CD14-positive monocyte (primary cell): Measurements from ENCODE around the gene SPARC. TPM values are rescaled to one million over a fixed set of nuclear protein-coding genes. Genes with fewer than 3 reads are reported as not detected.

ENCODE experiments used
- DNase-seq, 3 donors: peaks; one replicate each; pipeline ENCODE4 v3.0.0-alpha.2; 2011 to 2022
- H2AFZ ChIP-seq: 2 replicates; pipeline ENCODE4 v1.6.0; 2012; ENCODE audit warnings: mild to moderate bottlenecking, low read depth, low read length, inconsistent platforms; ENCODE audit not compliant: insufficient read depth, poor library complexity, severe bottlenecking
- H3K27ac ChIP-seq, 2 donors: 1 replicate in 1 of 2; 2 replicates in 1 of 2; pipeline ENCODE4 v1.5.1; 2012 to 2013; ENCODE audit warnings: low read length in 2 of 2, control low read depth in 1 of 2, inconsistent platforms in 1 of 2, low read depth in 1 of 2, mild to moderate bottlenecking in 1 of 2
- H3K27me3 ChIP-seq, 2 donors: one replicate each; pipeline versions ENCODE4 v1.6.0 to v1.6.1; 2011 to 2013; ENCODE audit warnings: low read length in 2 of 2; ENCODE audit not compliant: control insufficient read depth in 2 of 2, insufficient read depth in 2 of 2
- H3K36me3 ChIP-seq, 2 donors: replicated peaks in 1 of 2; 1 replicate in 1 of 2; 2 replicates in 1 of 2; pipeline versions ENCODE4 v1.5.1 to v1.6.1; 2012 to 2013; ENCODE audit warnings: low read length in 2 of 2, control low read depth in 1 of 2, inconsistent platforms in 1 of 2, mild to moderate bottlenecking in 1 of 2; ENCODE audit not compliant: insufficient read depth in 2 of 2, control insufficient read depth in 1 of 2
- H3K4me1 ChIP-seq, 2 donors: 1 replicate in 1 of 2; 2 replicates in 1 of 2; pipeline versions ENCODE4 v1.5.1 to v1.6.1; 2012 to 2013; ENCODE audit warnings: low read length in 2 of 2, control low read depth in 1 of 2, inconsistent platforms in 1 of 2, mild to moderate bottlenecking in 1 of 2, moderate library complexity in 1 of 2; ENCODE audit not compliant: insufficient read depth in 2 of 2, control insufficient read depth in 1 of 2
- H3K4me2 ChIP-seq: replicated peaks from 2 replicates; pipeline ENCODE3; 2012; ENCODE audit warnings: low read length, moderate library complexity, mild to moderate bottlenecking; ENCODE audit not compliant: poor library complexity, severe bottlenecking; ENCODE audit errors: extremely low read depth
- H3K4me3 ChIP-seq, 3 experiments: fragments of 200-600 bp in 1 of 3; sonication (generic) in 1 of 3; replicated peaks in 1 of 3; 1 replicate in 2 of 3; 2 replicates in 1 of 3; pipeline ENCODE4 v1.5.1; 2011 to 2013; ENCODE audit warnings: low read length in 3 of 3, mild to moderate bottlenecking in 3 of 3, control low read depth in 2 of 3, low read depth in 2 of 3, inconsistent platforms in 1 of 3, moderate library complexity in 1 of 3
- H3K79me2 ChIP-seq: 2 replicates; pipeline ENCODE4 v1.6.0; 2012; ENCODE audit warnings: mild to moderate bottlenecking, control low read depth, inconsistent platforms, low read length, moderate library complexity; ENCODE audit not compliant: insufficient read depth
- H3K9ac ChIP-seq: 2 replicates; pipeline ENCODE4 v1.6.0; 2017; ENCODE audit warnings: low read length, mild to moderate bottlenecking; ENCODE audit not compliant: insufficient read depth, poor library complexity, severe bottlenecking
- H3K9me3 ChIP-seq, 2 donors: replicated peaks in 1 of 2; 1 replicate in 1 of 2; 2 replicates in 1 of 2; pipeline versions ENCODE4 v1.5.1 to v1.6.1; 2012 to 2013; ENCODE audit warnings: low read length in 2 of 2, control low read depth in 1 of 2; ENCODE audit not compliant: control insufficient read depth in 1 of 2, insufficient read depth in 1 of 2
- H4K20me1 ChIP-seq: 2 replicates; pipeline ENCODE4 v1.6.0; 2012; ENCODE audit warnings: mild to moderate bottlenecking, low read length, control low read depth, moderate library complexity; ENCODE audit not compliant: insufficient read depth
- H3K27ac Mint-ChIP-seq, 7 donors: one replicate each; pipeline ENCODE4 v1.8.0; 2020; ENCODE audit warnings: mild to moderate bottlenecking in 7 of 7, mixed read lengths in 7 of 7, moderate library complexity in 6 of 7, inconsistent platforms in 2 of 7
- H3K27me3 Mint-ChIP-seq, 3 donors: one replicate each; pipeline ENCODE4 v1.8.0; 2021 to 2022; ENCODE audit warnings: low read depth in 3 of 3, mild to moderate bottlenecking in 3 of 3, mixed read lengths in 3 of 3, moderate library complexity in 3 of 3, inconsistent platforms in 1 of 3
- H3K36me3 Mint-ChIP-seq, 2 donors: one replicate each; pipeline ENCODE4 v1.8.0; 2020; ENCODE audit warnings: mixed read lengths in 2 of 2, inconsistent platforms in 1 of 2, mild to moderate bottlenecking in 1 of 2
- H3K4me1 Mint-ChIP-seq: one replicate; pipeline ENCODE4 v1.8.0; 2020; ENCODE audit warnings: mild to moderate bottlenecking, mixed read lengths
- H3K4me3 Mint-ChIP-seq, 2 donors: one replicate each; pipeline ENCODE4 v1.8.0; 2020; ENCODE audit warnings: mild to moderate bottlenecking in 2 of 2, mixed read lengths in 2 of 2, moderate library complexity in 1 of 2
- H3K9me3 Mint-ChIP-seq, 7 donors: one replicate each; pipeline ENCODE4 v1.8.0; 2020 to 2022; ENCODE audit warnings: mixed read lengths in 7 of 7, mild to moderate bottlenecking in 6 of 7, moderate library complexity in 6 of 7, inconsistent platforms in 2 of 7
- CTCF ChIP-seq: fragments of 200-600 bp; IDR thresholded peaks from one replicate; pipeline ENCODE4 v1.8.0; 2022; ENCODE audit warnings: antibody characterized with exemption, mild to moderate bottlenecking
- WGBS: methylation state at CpG from one replicate; pipeline ENCODE4 v1.1.5; 2013; ENCODE audit warnings: missing lambda C conversion rate; ENCODE audit not compliant: insufficient coverage; 5-methylcytosine and 5-hydroxymethylcytosine counted together
- intact Hi-C, 2 donors: fragments of 100-400 bp; cut with micrococcal nuclease; formaldehyde crosslinking; loops; one replicate each; pipeline versions ENCODE4 v1.15.0 to v1.15.1; 2023
- polyA plus RNA-seq, 3 donors: library from polyadenylated mRNA; depleted of rRNA in 1 of 3; unstranded in 2 of 3; stranded (reverse) in 1 of 3; fragments of 300-500 nt in 2 of 3; fragments of >200 nt in 1 of 3; fragmentation: Illumina TruSeq in 2 of 3; gene quantifications; 1 replicate in 2 of 3; 2 replicates in 1 of 3; pipeline ENCODE4 v1.2.3, GENCODE V29; 2012 to 2021

Gene SPARC
- polyA plus RNA-seq, 3 donors: 3.0 to 19.7 (median 10.7) TPM

GRCh38 chr5:151718646-151719045, 31.9 kb upstream of the SPARC start:
- peaks cover 0 to 3% (median 0%) of the 10 kb centered on the region in 7 donors for H3K9me3 Mint-ChIP-seq
- H3K27me3 ChIP-seq: no peaks in the 10 kb centered on the region
- H3K36me3 ChIP-seq: no peaks in the 10 kb centered on the region
- no peak overlapping the region for H3K27ac Mint-ChIP-seq
- no peak for TF ChIP-seq CTCF
- H3K4me2 ChIP-seq: no peak overlapping the region
- H4K20me1 ChIP-seq: no peaks in the 10 kb centered on the region
- H3K27me3 Mint-ChIP-seq: peaks cover 0 to 2% (median 1%) of the 10 kb centered on the region in 3 donors
- 90% methylated on average over 2 of the region's 3 CpGs for WGBS
- no peak overlapping the region for H2AFZ ChIP-seq
- H3K9ac ChIP-seq: no peak overlapping the region
- intact Hi-C loops: no loop called here
- peaks cover 43% of the 10 kb centered on the region for H3K4me1 Mint-ChIP-seq
- DNase-seq: no peak
- no peak overlapping the region for H3K4me3 Mint-ChIP-seq
- no peaks in the 10 kb centered on the region for H3K79me2 ChIP-seq
- no peak overlapping the region for H3K27ac ChIP-seq
- no peak overlapping the region for H3K4me3 ChIP-seq
- no peaks in the 10 kb centered on the region for H3K36me3 Mint-ChIP-seq
- H3K9me3 ChIP-seq: no peaks in the 10 kb centered on the region
- H3K4me1 ChIP-seq: peaks cover 35 to 40% of the 10 kb centered on the region in 2 donors

- no peak overlapping the region for H3K4me2 ChIP-seq
- H3K79me2 ChIP-seq: no peaks in the 10 kb centered on the region
- no peak overlapping the region for H3K4me3 ChIP-seq
- no peak overlapping the region for H3K27ac ChIP-seq
- no peak for DNase-seq
- no peak for TF ChIP-seq CTCF
- no peak overlapping the region for H3K27ac Mint-ChIP-seq
- peaks cover 35 to 38% of the 10 kb centered on the region in 2 donors for H3K4me1 ChIP-seq
- H3K4me3 Mint-ChIP-seq: no peak overlapping the region
- no peaks in the 10 kb centered on the region for H3K36me3 Mint-ChIP-seq
- no peak overlapping the region for H3K9ac ChIP-seq
- no peaks in the 10 kb centered on the region for H3K9me3 ChIP-seq
- intact Hi-C loops: no loop called here
- peaks cover 0 to 2% (median 1%) of the 10 kb centered on the region in 3 donors for H3K27me3 Mint-ChIP-seq
- H3K9me3 Mint-ChIP-seq: peaks cover 0 to 3% (median 0%) of the 10 kb centered on the region in 7 donors
- no peaks in the 10 kb centered on the region for H3K36me3 ChIP-seq
- H4K20me1 ChIP-seq: no peaks in the 10 kb centered on the region
- no peak overlapping the region for H2AFZ ChIP-seq
- no peaks in the 10 kb centered on the region for H3K27me3 ChIP-seq
- peaks cover 42% of the 10 kb centered on the region for H3K4me1 Mint-ChIP-seq
- 100% methylated on average over 1 of the region's 2 CpGs for WGBS
Observed at GRCh38 chr5:151718153-151718552, 31.4 kb upstream of the SPARC start.
